Measurements from ENCODE around the gene SLMAP.
"Not testable (repeated sequence)": the region's sequence is repeated elsewhere in the genome, so short reads cannot be mapped to it uniquely, and the experiment has no call there.

Gene SLMAP

GRCh38 chr3:57793737-57794187 lies 37.7 kb downstream of the SLMAP start:
- DNase-seq (ENCODE audit: low spot score) = no peak

GRCh38 chr3:57794501-57794900 lies 38.4 kb downstream of the SLMAP start:
- no peak for DNase-seq (ENCODE audit: low spot score)

GRCh38 chr3:57794951-57795350 lies 38.8 kb downstream of the SLMAP start:
- DNase-seq (ENCODE audit: low spot score) = no peak

- no peak for DNase-seq (ENCODE audit: low spot score)
These were observed 40.2 kb downstream of the SLMAP start for GRCh38 chr3:57796261-57796660.

- peak; percentile 60 for DNase-seq (ENCODE audit: low spot score)
These were observed 41.8 kb downstream of the SLMAP start for GRCh38 chr3:57797701-57798487.

GRCh38 chr3:57803647-57804081 lies 47.6 kb downstream of the SLMAP start:
- DNase-seq (ENCODE audit: low spot score) = peak; percentile 92

GRCh38 chr3:57805266-57805665 lies 49.2 kb downstream of the SLMAP start:
- no peak for DNase-seq (ENCODE audit: low spot score)

- DNase-seq (ENCODE audit: low spot score) = peak; percentile 80
These were observed 49.6 kb downstream of the SLMAP start for GRCh38 chr3:57805674-57806073.

GRCh38 chr3:57806195-57806594 lies 50.1 kb downstream of the SLMAP start:
- not testable (repeated sequence) for DNase-seq (ENCODE audit: low spot score)

- DNase-seq (ENCODE audit: low spot score) = no peak
These were observed 53.0 kb downstream of the SLMAP start for GRCh38 chr3:57808961-57809608.

GRCh38 chr3:57809609-57809968 lies 53.5 kb downstream of the SLMAP start:
- no peak for DNase-seq (ENCODE audit: low spot score)

GRCh38 chr3:57810048-57810447 lies 53.9 kb downstream of the SLMAP start:
- DNase-seq (ENCODE audit: low spot score) = no peak

- DNase-seq (ENCODE audit: low spot score) = no peak
These were observed 54.5 kb downstream of the SLMAP start for GRCh38 chr3:57810471-57811137.

- no peak for DNase-seq (ENCODE audit: low spot score)
These were observed 58.9 kb downstream of the SLMAP start for GRCh38 chr3:57815036-57815435.

GRCh38 chr3:57816471-57817095 lies 60.5 kb downstream of the SLMAP start:
- no peak for DNase-seq (ENCODE audit: low spot score)

GRCh38 chr3:57818772-57819171 lies 62.7 kb downstream of the SLMAP start:
- no peak for DNase-seq (ENCODE audit: low spot score)

- DNase-seq (ENCODE audit: low spot score) = no peak
These were observed 64.4 kb downstream of the SLMAP start for GRCh38 chr3:57820479-57820878.

GRCh38 chr3:57821765-57822164 lies 65.7 kb downstream of the SLMAP start:
- DNase-seq (ENCODE audit: low spot score) = no peak

GRCh38 chr3:57822686-57823085 lies 66.6 kb downstream of the SLMAP start:
- no peak for DNase-seq (ENCODE audit: low spot score)

GRCh38 chr3:57825116-57825515 lies 69.0 kb downstream of the SLMAP start:
- no peak for DNase-seq (ENCODE audit: low spot score)

- DNase-seq (ENCODE audit: low spot score) = no peak
These were observed 70.3 kb downstream of the SLMAP start for GRCh38 chr3:57826245-57826951.
